ENCODE measurements around the gene CWF19L1.
A peak's percentile ranks its signal among the peaks of the same experiment; 100 is the strongest.
"Not testable (repeated sequence)": the region's sequence is repeated elsewhere in the genome, so short reads cannot be mapped to it uniquely, and the experiment has no call there.

The CWF19L1 gene

DNA sequence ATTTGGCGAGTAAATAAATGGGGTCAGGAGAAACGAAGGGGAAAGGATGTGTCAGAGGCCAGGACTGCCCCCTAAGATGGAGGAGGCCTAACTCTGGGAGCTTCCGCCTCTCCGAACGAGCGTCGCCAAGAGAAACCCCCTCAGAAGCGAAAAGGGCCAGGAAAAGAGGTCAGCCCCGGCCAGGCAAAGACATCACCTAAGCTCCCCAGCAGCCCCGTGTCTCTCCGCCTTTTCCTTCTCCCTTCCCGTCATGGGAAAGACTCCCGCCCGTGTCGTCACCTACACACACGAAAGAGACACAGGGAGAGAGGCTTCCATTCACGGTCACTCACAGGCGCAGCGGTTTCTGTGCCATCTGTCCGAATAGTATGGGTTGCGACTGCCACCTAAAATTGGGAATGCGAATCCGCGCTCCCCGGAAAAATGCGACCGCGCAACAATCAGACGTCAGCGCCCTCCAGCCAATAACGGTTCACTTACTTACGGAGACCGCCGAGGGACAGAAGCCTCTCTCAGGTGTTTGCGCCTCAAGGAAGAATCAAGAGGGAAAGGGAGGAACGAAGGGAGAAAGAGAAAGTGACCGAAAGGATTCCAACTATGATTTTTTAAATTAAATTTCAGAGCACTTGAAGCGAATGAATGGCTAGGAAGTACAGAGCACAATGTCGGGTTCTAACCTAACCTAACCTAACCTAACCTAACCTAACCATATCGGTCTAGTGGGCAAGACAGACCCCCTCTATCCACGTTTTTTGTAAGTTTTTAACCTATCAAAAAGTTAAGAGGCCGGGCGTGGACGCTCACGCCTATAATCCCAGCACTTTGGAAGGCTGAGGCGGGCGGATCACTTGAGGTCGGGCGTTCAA is at the start of gene CWF19L1:
Gene CWF19L1 (minus strand): TSS at position 400 of the 866 bp plus-strand sequence. CDS start 45 bp downstream, at position 355.
- peak; percentile 78 to 85 for DNase-seq

DNA sequence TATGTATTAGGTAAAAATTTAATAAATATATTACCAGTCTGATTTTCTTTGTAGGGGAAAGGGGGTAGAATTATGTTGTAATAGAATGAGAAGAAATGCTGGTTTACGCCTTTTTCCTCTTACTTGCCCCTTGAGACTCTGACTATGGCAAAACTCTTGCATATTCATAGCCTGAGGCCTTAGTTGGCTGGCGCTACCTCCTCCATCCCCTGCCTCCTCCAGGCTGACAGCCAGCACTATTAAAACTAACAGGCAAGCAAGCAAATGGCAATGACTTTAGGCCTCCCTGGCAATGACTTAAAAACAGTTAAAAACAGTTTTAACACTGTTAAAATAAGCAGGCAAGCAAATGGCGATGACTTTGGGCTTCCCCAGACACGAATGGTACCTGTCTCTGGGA is 48.2 kb upstream of the CWF19L1 start:
- DNase-seq: no peak

DNA sequence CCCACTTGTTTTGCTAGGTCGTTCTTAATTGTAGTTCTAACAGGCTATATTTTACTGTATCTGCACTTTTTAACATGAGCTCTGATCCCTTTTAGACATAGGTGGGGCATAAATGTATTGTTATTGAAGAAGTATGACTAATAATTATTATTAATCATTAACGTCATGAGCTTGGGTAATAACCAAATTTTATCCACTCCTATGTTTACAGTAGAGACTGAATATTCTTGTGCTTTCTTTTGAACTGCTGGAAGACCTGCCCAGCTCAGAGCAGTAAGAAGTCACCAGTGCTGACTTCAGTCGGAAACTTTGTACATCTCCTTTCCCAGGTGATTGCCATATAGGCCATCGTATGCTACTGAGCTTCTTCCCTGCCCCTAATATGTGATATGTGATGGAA is 43.9 kb upstream of the CWF19L1 start:
- DNase-seq: no peak

DNA sequence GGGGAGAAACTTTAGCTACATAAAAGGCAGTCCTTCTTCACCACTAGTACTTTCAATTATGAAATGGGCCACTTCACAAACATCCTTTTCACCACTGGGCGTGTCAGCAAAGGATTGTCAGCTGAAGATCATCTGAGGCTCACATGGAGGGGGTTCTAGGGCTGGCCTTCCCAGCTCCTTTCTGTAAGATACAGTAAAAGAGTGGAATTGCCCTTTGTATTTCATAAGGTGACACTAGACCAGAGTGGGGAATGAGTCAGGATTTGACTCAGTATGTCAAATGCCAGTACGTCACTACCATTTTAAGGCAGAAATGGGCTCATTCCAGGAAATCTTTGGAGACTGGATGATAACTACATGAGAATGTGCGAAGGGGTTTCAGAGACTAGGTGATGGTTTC is 40.2 kb upstream of the CWF19L1 start:
- DNase-seq: no peak

DNA sequence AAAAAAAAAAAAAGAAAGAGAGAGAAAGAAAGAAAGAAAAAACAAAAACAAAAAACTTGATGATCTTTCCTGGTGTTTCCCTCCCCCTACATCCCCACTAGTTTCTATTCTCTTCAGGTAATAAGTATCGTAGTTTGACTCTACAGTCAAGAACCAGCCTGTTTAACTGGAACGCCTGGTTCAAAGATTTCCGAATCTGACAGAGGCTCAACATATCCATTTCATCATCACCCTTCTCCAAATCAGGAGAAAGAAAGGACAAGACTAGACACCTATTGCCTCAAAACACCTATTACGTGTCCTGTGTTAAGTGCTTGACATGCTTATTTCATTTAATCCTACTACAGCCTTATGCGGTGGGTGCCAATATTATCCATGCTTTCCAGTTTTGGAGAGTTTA is 39.4 kb upstream of the CWF19L1 start:
- no peak for DNase-seq

DNA sequence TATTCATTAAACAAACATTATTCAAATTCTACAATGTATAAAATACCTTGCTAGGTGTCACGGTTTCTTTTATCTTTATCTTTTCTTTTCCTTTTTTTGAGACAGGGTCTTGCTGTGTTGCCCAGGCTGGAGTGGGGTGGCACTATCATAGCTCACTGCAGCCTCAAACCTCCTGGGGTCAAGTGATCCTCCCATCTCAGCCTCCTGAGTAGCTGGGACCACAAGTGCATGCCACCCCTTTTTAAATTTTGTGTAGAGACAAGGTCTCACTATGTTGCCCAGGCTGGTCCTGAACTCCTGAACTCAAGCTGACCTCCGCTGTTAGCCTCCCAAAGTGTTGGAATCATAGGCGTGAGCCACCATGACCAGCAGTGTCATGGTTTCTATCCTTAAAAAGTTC is 37.0 kb upstream of the CWF19L1 start:
- no peak for DNase-seq

DNA sequence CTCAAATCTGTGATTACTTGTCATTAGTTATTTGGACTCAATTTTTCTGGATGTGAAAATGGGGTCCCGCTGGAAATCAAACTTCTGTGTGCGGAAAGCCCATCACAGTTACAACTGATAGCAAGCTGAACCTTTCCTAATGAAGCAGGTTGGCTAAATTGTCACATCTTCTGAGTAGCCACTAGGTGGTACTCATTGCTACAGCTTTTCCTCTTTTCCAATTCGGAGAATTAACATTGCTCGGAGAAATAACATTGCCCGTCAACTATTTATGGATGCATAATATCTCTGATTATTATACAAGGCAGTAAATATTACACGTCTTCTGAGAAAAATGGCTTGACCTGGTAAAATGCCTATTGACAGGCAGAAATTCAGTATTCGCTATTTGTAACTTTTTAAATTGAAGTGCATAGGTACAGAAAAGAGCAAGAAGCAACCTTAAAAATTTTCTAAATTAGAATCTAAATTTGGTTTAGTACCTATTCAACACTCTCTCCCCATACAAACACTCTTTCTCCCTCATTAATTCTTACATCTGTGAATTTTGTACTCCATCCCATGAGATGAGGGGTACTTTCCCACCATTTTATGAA is 36.4 kb upstream of the CWF19L1 start:
- no peak for DNase-seq

DNA sequence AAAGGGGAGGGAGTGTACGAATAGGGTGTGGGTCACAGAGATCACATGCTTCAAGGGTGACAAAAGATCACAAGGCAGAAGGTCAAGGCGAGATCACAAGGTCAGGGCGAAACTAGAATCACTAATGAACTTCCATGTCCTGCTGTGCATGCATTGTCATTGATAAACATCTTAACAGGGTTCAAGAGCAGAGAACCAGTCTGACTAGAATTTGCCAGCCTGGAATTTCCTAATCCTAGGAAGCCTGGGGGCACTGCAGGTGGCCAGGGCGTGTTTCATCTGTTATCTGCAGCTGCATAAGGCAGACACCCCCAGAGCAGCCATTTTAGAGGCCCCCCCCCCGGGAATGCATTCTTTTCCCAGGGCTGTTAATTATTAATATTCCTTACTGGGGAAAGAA is 33.7 kb upstream of the CWF19L1 start:
- DNase-seq: not testable (repeated sequence)

DNA sequence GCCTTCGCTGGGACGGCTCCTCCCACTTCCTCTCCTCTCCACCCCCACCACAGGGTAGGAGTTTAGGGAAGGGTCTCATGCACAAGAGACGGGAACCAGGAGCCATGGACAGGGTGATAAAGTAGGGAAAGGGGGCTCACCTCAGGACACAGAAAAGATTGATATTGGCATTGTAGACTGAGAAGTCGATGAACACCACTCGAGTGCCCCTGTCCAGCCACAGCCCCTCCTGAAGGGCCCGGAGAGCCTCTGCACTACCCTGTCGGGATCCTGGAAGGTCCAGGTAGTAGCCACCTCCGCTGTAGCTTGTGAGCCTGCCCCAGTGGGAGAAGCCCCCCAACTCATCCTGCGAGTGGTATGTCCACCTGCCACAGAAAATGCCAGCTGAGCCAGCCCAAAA is 29.8 kb upstream of the CWF19L1 start:
- no peak for DNase-seq

DNA sequence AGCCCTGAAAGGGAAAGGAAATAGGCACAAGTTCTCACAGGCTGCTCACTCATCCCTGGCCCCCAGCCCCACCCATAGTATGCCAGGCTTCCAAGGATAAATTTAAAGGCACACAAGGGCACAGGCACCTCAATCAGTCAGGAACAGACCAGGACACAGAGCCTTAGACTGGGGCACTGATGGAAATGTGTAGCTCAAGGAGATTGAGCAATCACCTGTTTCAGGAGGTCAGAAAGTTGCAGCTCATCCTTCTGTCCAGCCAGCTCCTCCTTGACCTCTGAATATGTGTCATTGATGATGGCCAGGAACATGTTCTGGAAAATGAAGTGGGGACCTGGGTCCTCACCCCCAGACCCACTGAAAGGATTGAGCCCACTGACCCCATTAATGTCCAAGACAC is 25.6 kb upstream of the CWF19L1 start:
- no peak for DNase-seq

DNA sequence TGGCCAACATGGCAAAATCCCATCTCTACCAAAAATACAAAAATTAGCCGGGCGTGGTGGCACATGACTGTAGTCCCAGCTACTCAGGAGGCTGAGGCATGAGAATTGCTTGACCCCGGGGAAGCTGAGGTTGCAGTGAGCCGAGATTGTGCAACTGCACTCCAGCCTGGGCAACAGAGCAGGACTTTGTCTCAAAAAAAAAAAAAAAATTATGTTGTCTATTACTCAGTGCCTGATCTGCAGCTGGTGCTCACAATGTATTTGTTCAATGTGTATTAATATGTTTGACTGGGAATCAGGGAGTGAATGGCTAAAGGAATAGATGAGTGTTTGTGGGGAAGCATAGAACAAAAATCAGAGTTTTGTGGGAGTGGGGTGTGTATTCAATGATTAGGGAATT is 24.9 kb upstream of the CWF19L1 start:
- DNase-seq: peak in 1 of 2 donors; percentile 18

DNA sequence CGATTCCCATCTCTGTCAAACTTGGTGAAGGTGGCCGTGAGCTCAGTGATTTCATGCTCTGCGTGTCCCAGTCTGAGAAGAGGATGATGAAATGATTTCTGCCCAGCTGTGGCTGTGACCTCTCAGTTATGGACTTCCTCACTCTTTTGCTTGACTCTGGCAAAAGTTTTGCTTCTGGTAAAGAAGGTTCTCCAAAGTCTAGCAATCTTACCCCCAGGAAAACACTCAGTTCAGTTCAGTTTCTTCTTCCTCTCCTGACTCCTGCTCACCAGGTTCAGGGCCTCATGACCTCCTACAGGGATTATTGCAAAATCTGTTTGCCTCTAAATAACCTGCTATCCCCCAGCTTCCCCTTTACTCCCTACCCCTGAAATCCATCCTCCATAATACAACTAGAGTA is 23.9 kb upstream of the CWF19L1 start:
- peak in 1 of 2 donors; percentile 16 for DNase-seq

DNA sequence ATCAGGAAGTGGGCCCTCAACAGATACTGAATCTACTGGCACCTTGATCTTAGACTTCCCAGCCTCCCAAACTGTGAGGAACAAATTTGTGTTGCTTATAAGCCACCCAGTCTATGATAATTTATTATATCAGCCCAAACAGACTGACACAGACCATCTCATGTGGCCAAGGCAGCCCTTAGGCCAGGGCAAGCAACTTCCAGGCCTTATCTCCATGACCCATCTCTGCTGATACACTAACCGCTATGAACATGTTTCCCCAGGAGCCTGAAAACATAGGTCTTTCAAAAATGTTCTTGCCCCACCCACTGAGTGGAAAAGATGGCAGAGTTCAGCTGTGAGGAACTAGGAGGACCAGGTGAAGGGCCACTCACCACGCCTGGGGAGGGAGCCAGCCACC is 22.2 kb upstream of the CWF19L1 start:
- DNase-seq: no peak

DNA sequence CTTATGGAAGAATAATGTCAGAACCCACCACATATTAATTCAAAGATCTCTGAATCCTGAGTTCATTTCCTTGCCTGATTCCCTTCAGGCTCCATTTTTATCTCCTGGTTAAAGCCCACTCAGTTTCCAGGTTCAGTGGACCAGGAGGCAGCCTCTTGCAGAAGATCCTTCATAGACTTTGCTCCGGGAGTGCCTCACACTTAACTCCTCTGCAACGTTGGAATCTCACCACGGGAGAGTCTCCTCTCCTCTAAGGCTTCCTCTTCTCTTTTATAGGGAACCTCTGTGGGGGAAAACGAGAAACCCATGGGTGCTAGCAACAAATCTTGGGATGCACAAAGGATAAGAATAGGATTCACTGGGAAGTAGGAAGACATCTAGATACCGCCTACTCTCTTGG is 20.8 kb upstream of the CWF19L1 start:
- no peak for DNase-seq

DNA sequence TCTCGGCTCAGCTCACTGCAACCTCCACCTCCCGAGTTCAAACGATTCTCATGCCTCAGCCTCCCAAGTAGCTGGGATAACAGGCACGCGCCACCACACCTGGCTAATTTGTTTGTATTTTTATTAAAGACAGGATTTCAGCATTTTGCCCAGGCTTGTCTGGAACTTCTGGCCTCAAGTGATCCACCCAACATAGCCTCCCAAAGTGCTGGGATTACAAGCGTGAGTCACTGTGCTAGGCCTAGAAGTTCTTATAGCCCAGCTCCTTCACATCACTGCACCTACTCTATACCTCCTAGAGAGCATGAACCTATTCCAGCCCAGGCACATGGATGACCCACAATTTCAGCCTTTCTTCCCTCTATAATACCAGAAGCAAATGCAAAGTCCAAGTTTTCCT is 20.3 kb upstream of the CWF19L1 start:
- DNase-seq: no peak

DNA sequence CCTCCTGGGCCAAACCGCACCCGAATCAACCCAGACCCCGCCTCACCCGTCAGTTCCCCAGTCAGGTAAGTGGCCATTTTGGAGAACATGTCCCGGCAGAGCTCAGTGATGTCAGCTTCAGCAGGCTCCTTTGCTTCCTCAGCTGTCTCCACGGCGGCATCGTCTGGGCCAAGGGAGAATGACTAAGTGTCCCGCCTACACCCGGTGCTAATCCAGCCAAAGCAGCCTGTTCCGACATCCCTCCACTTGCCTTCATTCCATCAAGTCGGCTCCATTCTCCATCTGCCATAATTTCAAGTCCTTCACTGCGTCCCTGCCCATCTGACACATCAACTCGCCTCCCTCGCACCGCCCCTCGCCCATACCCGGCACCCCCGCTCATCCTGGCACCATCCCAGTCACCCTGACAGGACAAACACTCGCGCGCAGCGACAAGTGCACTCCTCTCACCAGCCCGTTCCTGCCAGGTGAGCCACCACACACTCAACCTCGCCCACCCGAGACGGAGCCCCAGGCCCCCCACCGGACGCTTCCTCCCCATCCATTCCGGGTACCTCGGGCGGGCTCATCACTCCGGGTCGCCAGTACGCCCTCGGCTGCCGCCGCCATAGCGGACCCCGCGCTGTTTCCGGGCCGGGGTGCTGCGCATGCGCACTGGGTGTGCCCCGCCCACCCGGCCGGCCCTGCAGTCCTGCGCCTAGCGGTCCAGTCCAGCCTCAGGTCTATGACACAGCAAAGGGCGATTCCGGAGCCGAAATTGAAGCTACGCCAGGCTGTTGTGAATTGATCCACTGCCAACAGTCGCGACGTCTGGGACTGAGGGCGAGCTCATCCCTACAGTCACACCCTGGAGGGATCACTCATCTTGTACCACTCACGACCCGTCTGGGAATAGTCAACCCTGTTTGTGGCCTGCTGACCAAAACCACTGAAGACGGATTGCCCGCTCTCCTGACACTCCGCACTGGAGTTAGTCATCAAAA is 18.9 kb upstream of the CWF19L1 start, which contains the start of gene BLOC1S2:
Gene BLOC1S2 (minus strand): TSS at position 630 of the 983 bp plus-strand sequence. CDS start 21 bp downstream, at position 609.
- DNase-seq: peak; percentile 84 to 90

DNA sequence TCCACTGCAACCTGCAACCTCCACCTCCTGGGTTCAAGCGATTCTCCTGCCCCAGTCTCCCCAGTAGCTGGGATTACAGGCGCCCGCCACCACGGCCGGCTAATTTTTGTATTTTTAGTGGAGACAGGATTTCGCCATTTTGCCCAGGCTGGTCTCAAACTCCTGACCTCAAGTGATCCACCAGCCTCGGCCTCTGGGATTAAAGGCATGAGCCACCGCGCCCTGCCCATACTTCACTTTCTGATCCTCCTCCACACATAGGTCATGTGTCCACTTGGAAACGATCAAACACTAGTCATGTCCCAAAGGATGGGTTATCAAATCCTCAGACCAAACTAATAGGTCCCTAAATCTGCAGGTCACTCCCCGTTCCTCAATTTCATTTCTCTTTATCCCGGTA is 17.9 kb upstream of the CWF19L1 start:
- not testable (repeated sequence) for DNase-seq

DNA sequence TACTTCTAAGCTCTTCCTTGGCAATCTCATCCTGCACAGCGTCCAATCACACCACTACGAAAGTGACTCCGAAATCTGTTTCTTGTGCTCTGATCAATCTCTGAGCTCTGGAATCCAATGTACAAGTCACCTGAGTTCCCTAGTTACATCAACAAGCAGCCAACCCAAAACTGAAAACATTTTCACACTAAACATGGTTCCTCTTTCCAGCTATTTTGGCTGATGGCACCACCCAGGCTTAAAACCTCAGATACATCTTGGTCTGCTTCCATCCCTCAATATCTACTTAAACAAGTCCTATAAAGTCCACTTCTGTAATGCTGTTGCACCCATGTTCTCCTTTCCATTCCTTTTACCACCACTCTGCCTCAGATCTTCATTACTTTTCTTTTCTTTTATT is 15.5 kb upstream of the CWF19L1 start:
- DNase-seq: no peak

DNA sequence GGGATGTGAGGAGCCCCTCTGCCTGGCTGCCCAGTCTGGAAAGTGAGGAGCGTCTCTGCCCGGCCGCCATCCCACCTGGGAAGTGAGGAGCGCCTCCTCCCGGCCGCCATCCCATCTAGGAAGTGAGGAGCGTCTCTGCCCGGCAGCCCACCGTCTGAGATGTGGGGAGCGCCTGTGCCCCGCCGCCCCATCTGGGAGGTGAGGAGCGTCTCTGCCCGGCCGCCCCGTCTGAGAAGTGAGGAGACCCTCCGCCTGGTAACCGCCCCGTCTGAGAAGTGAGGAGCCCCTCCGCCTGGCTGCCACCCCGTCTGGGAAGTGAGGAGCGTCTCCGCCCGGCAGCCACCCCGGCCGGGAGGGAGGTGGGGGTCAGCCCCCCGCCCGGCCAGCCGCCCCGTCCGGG is 9.5 kb upstream of the CWF19L1 start:
- not testable (repeated sequence) for DNase-seq

DNA sequence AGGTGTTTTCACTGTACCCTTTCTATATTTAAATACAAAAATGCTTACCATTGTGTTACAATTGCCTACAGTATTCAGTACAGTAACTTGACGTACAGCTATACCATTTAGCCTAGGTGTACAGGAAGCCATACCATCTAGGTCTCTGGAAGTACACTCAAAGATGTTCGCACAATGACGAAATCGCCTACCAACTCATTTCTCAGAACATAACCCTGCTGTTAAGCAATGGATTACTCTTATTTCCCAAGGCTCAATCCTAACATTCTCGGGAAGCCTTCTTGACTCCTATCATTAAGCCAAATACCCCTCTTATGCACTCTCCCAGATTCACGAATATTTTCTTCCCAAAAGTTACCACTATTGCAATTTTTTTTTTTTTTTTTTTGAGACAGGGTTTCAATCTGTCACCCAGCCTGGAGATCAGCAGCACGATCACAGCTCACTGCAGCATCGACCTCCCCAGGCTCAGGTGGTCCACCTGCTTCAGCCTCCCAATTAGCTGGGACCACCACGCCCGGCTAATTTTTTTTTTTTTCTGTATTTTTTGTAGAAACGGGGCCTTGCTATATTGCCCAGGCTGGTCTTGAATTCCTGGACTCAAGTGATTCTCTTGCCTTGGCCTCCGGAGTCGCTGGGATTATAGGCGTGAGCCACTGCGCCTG is 1.5 kb downstream of the CWF19L1 start:
- no peak for DNase-seq

DNA sequence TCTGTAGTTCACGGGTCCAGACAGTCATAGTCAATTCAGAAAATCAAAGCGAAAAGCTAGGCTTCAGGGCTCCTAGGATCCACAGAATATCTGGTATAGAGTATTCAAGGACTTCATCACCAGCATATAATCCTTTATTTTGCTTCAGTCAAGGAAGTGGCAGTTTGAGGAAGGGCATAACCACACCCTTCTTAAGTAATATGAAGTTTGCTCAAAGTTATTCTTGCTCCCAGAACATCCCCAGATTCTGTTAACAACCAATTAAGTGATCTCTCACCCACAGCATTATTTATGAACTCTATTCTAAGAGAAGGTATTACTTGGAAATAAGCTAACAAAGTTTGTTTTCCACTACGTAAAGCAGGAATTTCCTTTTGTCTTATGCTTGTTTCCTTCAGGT is 13.2 kb downstream of the CWF19L1 start:
- DNase-seq: no peak

DNA sequence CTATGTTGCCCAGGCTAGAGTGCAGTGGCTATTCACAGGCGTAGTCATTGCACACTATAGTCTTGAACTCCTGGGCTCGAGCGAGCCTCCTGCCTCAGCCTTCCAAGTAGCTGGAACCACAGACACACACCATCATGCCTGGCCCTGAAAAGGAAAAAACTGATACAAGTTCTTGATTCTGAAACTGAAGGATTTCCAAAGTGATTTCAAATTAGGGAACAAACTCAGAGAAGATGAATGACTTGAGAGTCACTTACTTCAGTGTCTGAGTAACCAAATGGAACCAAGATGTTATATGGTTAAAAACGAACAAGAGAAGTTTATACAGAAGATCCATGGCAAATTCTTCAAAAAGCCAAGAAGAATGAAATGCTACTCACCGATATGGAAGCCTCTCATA is 14.4 kb downstream of the CWF19L1 start:
- no peak for DNase-seq

DNA sequence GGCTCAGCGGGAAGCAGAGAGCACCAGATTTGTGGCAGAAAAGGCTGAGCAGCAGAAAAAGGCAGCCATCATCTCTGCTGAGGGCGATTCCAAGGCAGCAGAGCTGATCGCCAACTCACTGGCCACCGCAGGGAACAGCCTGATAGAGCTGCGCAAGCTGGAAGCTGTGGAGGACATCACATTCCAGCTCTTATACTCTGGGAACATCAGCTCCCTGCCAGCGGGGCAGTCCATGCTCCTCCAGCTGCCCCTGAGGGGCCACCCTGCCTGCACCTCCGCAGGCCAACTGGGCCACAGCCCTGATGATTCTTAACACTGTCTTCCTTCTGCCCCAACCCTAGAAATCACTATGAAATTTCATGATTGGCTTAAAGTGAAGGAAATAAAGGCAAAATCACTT is 18.6 kb downstream of the CWF19L1 start:
- DNase-seq: no peak

Measured in CD4-positive, alpha-beta T cell treated with Interferon alpha-2 for 1 hour (primary cell).